Transverse colon (tissue), 4 donors: ENCODE results near the gene SLC35B2. TPM values are rescaled to one million over a fixed set of nuclear protein-coding genes. Genes with fewer than 3 reads are reported as not detected.

ENCODE experiments used
- DNase-seq: peaks from one replicate; pipeline ENCODE4 v3.0.0-alpha.2; 2019
- H3K27ac ChIP-seq, 4 donors: fragments of 200-600 bp; sonication (generic); 2 replicates each; pipeline ENCODE4 v1.5.1; 2016 to 2018; ENCODE audit warnings: inconsistent platforms in 4 of 4
- H3K27me3 ChIP-seq: fragments of 200-600 bp; sonication (generic); 2 replicates; pipeline ENCODE4 v1.5.1; 2017; ENCODE audit warnings: inconsistent platforms
- H3K36me3 ChIP-seq, 4 donors: fragments of 200-600 bp; sonication (generic); 2 replicates each; pipeline ENCODE4 v1.5.1; 2017 to 2019; ENCODE audit warnings: inconsistent platforms in 4 of 4
- H3K4me1 ChIP-seq, 4 donors: fragments of 200-600 bp; sonication (generic); 2 replicates each; pipeline ENCODE4 v1.5.1; 2017 to 2020; ENCODE audit warnings: inconsistent platforms in 4 of 4
- H3K4me3 ChIP-seq, 4 donors: fragments of 200-600 bp; sonication (generic); 1 replicate in 1 of 4; 2 replicates in 3 of 4; pipeline versions ENCODE4 v1.5.1 to v1.6.1; 2017 to 2019; ENCODE audit warnings: inconsistent platforms in 4 of 4
- H3K9me3 ChIP-seq, 2 donors: fragments of 200-600 bp; sonication (generic); 2 replicates each; pipeline ENCODE4 v1.5.1; 2017 to 2019; ENCODE audit warnings: inconsistent platforms in 2 of 2
- EP300 ChIP-seq: sonication (generic); formaldehyde crosslinking; IDR thresholded peaks from one replicate; pipeline ENCODE4 v1.6.1; 2017; ENCODE audit warnings: antibody characterized with exemption, low read depth
- POLR2A ChIP-seq: fragments of 450-650 bp; IDR thresholded peaks from one replicate; pipeline ENCODE4 v1.6.1; 2016; ENCODE audit warnings: antibody characterized with exemption, mild to moderate bottlenecking, moderate library complexity
- POLR2AphosphoS5 ChIP-seq, 3 donors: sonication (generic); formaldehyde crosslinking; IDR thresholded peaks; one replicate each; pipeline ENCODE4 v1.6.1; 2016; ENCODE audit warnings: antibody characterized with exemption in 3 of 3
- WGBS, 2 donors: methylation state at CpG; one replicate each; pipeline ENCODE4 v1.1.5; 2018; ENCODE audit warnings: low coverage in 1 of 2; 5-methylcytosine and 5-hydroxymethylcytosine counted together
- in situ Hi-C, 4 donors: fragments of 200-750 bp; cut with MboI; loops; one replicate each; pipeline versions ENCODE4 v1.15.0 to v1.15.1; 2017; ENCODE audit warnings: low sequenced_read_pairs in 3 of 4, low pct_ligation_motif_present in 1 of 4, low pct_unique_long_range_greater_than_20kb in 1 of 4
- intact Hi-C: fragments of 100-400 bp; cut with DNase I; formaldehyde crosslinking; loops from one replicate; pipeline ENCODE4 v1.15.1; 2023; ENCODE audit warnings: low total_unique reads
- total RNA-seq, 4 donors: library from RNA; depleted of rRNA; stranded (reverse); fragments of >200 nt; gene quantifications; one replicate each; pipeline ENCODE4 v1.1.0, GENCODE V29; 2016
- TF ChIP-seq, protein P1 (sequence below), 5 experiments: fragments of 200-600 bp in 3 of 5; fragments of 450-650 bp in 2 of 5; sonication (generic) in 3 of 5; IDR thresholded peaks; 1 replicate in 2 of 5; 2 replicates in 3 of 5; pipeline ENCODE4 v1.5.1; 2016 to 2017; ENCODE audit warnings: antibody characterized with exemption in 5 of 5, inconsistent platforms in 3 of 5, mild to moderate bottlenecking in 2 of 5, moderate library complexity in 1 of 5

The SLC35B2 gene, protein sequence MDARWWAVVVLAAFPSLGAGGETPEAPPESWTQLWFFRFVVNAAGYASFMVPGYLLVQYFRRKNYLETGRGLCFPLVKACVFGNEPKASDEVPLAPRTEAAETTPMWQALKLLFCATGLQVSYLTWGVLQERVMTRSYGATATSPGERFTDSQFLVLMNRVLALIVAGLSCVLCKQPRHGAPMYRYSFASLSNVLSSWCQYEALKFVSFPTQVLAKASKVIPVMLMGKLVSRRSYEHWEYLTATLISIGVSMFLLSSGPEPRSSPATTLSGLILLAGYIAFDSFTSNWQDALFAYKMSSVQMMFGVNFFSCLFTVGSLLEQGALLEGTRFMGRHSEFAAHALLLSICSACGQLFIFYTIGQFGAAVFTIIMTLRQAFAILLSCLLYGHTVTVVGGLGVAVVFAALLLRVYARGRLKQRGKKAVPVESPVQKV
- total RNA-seq, result 10 to 100 TPM in 3 of 4 donors, 1 to 10 TPM in 1; 9.0 to 36.4 (median 22.5) TPM

DNA sequence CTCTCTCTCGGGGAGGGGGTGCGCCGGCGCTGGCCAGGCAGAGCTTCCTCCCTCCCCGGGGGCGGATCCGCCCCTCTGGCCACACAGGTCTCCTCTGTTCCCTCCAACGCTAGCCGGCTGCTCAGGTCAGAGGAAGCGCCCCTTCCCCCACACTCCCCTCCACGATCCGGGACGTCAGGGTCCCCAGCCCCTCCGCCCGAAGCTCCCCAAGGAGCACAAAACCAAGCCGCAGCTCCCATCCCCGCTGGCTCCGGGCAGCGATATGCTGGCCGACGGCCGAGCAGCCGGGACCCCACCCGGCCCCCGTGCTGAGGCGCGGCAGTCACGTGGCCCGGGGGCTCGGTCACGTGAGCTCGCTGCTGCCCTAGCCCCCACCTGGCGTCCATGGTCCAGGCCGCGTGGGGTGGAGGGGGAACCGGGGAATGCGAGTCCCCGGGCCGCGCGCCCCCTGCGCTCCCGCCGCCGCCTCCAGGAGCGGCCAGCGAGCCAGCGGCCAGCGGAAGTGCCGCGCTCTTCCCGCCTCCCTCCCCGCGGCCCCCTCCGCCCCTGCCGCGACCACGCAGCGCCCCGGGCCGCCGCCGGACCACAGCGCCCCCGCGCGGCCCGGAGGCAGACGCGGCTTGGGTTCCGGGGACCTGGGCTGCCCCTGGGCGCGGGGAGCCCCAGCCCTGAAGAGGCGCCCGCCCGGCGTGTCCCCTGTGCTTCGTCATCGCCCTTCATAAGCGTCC lies at the start of gene SLC35B2:
Gene SLC35B2, minus strand, starts transcription at position 504 of the 728 bp plus-strand sequence. Its CDS starts 118 bp downstream, at position 386.
- intact Hi-C loops, result no loop called here
- in situ Hi-C loops, result no loop called here
- peak within 1 kb of the TSS; percentile 85 to 94 (median 91) for H3K27ac ChIP-seq
- no peaks in the 10 kb centered on the region for H3K27me3 ChIP-seq
- peak within 1 kb of the TSS; percentile 65 to 76 (median 73) for H3K4me3 ChIP-seq
- peaks cover 12 to 22% (median 18%) of the 10 kb centered on the region in 4 donors for H3K4me1 ChIP-seq
- H3K36me3 ChIP-seq, result peaks cover 0 to 30% (median 15%) of the 10 kb centered on the region in 4 donors
- H3K9me3 ChIP-seq, result no peaks in the 10 kb centered on the region
- 0% methylated on average over 2 of the region's 80 CpGs; no CpG with 5 or more reads in 1 of the 2 donors for WGBS, 2 donors
- peak; percentile 70 for DNase-seq
- TF ChIP-seq POLR2AphosphoS5 (IDR thresholded peaks at IDR 0.05) (peak; percentile 38 to 74 (median 69)), POLR2A (peak; percentile 68), EP300 (no peak)
- TF ChIP-seq, protein P1, sequence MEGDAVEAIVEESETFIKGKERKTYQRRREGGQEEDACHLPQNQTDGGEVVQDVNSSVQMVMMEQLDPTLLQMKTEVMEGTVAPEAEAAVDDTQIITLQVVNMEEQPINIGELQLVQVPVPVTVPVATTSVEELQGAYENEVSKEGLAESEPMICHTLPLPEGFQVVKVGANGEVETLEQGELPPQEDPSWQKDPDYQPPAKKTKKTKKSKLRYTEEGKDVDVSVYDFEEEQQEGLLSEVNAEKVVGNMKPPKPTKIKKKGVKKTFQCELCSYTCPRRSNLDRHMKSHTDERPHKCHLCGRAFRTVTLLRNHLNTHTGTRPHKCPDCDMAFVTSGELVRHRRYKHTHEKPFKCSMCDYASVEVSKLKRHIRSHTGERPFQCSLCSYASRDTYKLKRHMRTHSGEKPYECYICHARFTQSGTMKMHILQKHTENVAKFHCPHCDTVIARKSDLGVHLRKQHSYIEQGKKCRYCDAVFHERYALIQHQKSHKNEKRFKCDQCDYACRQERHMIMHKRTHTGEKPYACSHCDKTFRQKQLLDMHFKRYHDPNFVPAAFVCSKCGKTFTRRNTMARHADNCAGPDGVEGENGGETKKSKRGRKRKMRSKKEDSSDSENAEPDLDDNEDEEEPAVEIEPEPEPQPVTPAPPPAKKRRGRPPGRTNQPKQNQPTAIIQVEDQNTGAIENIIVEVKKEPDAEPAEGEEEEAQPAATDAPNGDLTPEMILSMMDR (IDR thresholded peaks at IDR 0.05), result peak; percentile 30 to 82 (median 65)

DNA sequence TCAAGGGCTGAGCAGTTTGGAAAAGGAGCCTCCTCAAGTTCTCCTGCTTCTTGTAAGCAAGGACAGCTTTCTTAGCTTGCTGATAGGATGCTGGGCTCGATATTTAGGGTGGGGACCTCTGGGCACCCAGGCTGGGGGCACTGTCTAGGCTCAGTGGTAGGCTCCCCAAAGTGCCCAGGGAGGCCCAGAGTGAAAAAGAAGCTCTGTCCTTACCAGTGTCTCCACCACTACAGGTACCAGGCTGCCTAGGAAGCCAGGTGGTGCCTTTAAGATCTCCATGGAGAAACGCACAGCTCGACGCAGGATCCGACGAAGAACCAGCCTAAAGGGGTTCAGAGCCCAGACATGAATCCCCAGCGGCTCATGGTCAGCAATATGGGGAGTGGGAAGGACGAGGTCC lies 49.4 kb upstream of the SLC35B2 start:
- TF ChIP-seq EP300, result no peak
- TF ChIP-seq, protein P1 (IDR thresholded peaks at IDR 0.05), result no peak
- 80 to 89% methylated on average over 1 to 8 of the region's 8 CpGs for WGBS, 2 donors
- intact Hi-C loops, result no loop called here
- H3K9me3 ChIP-seq, result no peaks in the 10 kb centered on the region
- DNase-seq, result no peak
- in situ Hi-C loops, result no loop called here
- H3K27ac ChIP-seq, result no peak overlapping the region
- H3K4me1 ChIP-seq, result peaks cover 0 to 7% (median 2%) of the 10 kb centered on the region in 4 donors
- H3K27me3 ChIP-seq, result no peaks in the 10 kb centered on the region
- H3K36me3 ChIP-seq, result peaks cover 0 to 37% (median 9%) of the 10 kb centered on the region in 4 donors
- no peak overlapping the region for H3K4me3 ChIP-seq

DNA sequence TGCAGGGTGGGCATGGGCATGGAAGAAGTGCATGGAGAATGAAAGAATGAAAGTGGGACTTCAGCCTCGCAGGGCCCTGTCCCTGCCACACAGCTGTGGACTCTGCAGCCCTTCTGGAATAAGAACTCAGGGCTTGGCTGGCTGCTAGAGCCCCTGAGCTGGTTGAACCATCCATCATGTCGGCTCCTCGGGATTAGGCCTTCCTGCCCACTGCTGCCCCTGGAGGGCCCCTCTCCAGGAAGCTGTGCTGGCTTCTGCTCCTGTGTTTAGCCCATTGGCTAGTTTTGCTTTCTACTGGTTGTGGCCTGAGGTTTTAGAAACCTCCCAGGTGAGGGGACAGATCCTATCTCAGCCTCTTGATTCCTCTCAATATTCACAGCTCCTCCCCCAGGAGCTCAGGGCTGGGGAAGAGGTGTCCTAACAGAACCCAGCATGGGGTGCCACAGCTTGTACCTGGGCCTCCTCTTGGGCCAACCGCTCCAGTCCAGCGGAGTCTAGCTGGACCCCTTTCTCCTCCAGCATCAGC lies 47.9 kb upstream of the SLC35B2 start:
- TF ChIP-seq, protein P1 (IDR thresholded peaks at IDR 0.05), result no peak
- TF ChIP-seq POLR2A, result no peak
- no peak for TF ChIP-seq POLR2AphosphoS5 (IDR thresholded peaks at IDR 0.05)
- no peak for TF ChIP-seq EP300
- in situ Hi-C loops, result no loop called here
- intact Hi-C loops, result no loop called here
- no peak for DNase-seq
- H3K36me3 ChIP-seq, result peaks cover 0 to 37% (median 11%) of the 10 kb centered on the region in 4 donors
- no peaks in the 10 kb centered on the region for H3K9me3 ChIP-seq
- no peak overlapping the region for H3K27ac ChIP-seq
- peaks cover 0 to 3% (median 1%) of the 10 kb centered on the region in 4 donors for H3K4me1 ChIP-seq
- H3K4me3 ChIP-seq, result no peak overlapping the region
- 83% methylated on average over 5 of the region's 5 CpGs; no CpG with 5 or more reads in 1 of the 2 donors for WGBS, 2 donors
- no peaks in the 10 kb centered on the region for H3K27me3 ChIP-seq
